Fibroblast of skin of left biceps (primary cell): Measurements from ENCODE around the gene ASCC1.

Experiments
- DNase-seq, 2 experiments: peaks; one replicate each; pipeline ENCODE4 v3.0.0-alpha.2; 2013; ENCODE audit warnings: low read depth in 2 of 2

ASCC1 gene, protein sequence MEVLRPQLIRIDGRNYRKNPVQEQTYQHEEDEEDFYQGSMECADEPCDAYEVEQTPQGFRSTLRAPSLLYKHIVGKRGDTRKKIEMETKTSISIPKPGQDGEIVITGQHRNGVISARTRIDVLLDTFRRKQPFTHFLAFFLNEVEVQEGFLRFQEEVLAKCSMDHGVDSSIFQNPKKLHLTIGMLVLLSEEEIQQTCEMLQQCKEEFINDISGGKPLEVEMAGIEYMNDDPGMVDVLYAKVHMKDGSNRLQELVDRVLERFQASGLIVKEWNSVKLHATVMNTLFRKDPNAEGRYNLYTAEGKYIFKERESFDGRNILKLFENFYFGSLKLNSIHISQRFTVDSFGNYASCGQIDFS

GRCh38 chr10:72215611-72216549 is at the start of gene ASCC1, which contains the start of gene ANAPC16:
Gene ASCC1 (minus strand): TSS chr10:72216276. CDS start chr10:72213298, 2,978 bp downstream.
Gene ANAPC16 (plus strand): TSS chr10:72216012. CDS start chr10:72223915, 7,903 bp downstream.
- peak; percentile 76 to 78 for DNase-seq

DNA sequence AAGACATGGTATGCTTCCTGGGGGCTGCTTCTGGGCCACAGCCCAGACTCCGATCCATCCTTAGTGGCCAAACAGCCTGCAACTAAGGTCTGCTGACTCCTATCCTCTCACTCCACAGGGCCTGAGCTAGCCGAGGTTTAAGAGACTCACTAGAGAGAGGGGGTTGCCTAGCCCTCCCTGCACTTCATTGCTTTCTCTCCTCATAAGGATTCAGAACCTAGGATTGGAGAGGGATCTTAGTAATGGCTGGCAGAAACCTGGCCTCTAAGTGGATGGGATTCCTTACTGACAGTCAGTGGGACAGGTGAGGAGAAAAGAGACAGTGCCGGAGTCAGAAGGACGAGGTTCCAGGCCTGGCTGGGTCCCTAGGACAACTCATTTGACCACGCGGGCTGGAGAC is 49.4 kb upstream of the ASCC1 start:
- no peak for DNase-seq

DNA sequence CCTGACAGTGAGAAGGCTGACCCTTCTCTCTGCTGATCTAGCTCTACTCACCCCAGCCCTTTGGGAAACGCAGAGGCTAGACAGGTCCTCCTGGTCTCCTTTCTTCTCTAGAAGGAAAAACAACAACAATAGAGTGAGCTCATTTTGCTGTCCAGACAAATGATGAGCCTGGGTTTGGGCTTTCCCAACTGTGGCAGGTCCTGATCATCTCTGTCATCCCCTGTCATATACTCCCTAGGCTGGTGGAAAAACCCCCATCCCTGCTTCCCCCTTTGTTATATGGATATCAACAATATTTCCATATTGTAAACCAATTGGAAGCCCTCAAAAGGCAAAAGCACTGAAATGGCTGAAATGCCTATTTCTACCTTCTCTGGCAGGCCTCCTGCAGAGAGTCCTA is 48.5 kb upstream of the ASCC1 start:
- no peak for DNase-seq

DNA sequence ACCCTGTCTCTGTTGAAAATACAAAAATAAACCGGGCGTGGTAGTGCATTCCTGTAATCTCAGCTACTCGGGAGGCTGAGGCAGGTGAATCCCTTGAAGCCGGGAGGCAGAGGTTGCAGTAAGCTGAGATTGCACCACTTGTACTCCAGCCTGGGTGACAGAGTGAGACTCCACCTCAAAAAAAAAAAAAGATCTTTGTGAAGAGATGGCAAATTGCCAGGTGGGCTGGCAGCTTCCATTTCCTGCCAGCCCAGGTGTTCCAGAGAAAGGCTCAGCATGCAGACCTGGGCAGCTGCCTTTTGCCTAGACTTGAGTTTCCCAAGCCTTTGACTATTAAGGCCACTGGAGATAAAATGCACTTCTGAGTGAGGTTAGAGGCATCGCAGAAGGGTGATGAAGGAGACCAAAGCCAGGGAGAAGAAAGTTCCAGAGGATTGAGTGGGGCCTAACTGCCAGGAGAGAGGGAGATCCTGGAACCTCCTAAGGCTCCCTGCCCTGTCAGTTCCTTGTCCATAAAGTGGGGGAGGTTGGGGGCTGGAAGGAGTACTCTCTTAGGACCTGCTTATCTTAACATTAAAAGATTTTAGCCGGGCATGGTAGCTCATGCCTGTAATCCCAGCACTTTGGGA is 47.7 kb upstream of the ASCC1 start:
- no peak for DNase-seq

DNA sequence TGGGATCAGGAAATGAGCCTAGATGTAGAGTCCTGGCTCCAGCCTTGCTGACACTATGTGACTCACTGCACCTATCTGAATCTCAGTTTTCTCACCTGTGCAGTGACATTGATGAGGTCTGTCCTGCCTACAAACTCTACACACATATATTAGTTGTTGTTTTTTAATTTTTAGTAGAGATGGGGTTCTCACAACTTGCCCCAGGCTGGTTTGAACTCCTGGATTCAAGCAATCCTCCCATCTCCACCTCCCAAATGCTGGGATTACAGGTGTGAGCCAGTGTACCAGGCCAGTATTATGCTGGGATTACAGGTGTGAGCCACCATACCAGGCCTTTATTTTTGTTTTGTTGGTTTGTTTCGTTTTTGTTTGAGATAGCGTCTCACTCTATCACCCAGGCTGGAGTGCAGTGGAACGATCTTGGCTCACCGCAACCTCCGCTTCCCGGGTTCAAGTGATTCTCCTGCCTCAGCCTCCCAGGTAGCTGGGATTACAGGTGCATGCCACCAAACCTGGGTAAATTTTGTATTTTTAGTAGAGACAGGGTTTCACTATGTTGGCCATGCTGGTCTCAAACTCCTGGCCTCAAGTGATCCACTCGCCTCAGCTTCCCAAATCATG is 45.8 kb upstream of the ASCC1 start:
- DNase-seq, result no peak

- DNase-seq, result no peak
Observed at GRCh38 chr10:72260976-72261783, 45.1 kb upstream of the ASCC1 start.

DNA sequence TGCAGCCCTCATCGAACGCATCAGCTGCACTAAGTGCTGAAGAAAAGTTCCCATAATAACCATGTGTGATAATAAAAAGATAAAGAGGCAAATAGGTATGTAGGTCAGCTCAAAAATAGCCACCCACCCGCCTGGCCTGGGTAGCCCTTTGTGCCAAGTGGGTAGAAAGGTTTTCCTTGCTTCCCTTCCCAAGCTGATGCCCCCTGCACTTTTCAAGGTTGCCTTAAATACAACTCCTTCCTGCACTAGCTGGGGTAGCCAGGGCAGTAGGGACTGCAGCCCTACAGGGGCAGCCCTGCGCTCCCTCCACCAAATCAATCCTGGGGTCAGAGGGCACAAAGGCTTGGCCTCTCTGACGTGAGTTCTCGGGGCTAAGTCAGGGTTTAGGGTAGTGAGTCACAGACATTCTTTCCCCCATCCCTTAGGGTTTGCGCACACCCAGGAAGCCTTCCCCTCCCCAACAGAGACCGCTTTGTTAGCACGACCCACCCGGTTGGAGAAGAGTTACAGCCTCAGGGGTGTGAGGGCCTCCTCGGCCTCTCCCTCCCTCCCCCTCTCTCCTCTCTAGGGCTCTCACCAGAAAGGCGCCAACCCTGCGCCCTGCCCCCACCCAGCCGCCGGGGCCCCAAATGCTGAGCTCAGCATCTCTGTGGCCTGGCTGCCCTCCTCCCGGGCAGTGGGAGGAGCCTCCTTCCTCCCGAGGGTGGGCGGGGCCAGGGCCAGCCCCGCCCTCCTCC is 44.3 kb upstream of the ASCC1 start:
- DNase-seq, result peak; percentile 88 to 89

DNA sequence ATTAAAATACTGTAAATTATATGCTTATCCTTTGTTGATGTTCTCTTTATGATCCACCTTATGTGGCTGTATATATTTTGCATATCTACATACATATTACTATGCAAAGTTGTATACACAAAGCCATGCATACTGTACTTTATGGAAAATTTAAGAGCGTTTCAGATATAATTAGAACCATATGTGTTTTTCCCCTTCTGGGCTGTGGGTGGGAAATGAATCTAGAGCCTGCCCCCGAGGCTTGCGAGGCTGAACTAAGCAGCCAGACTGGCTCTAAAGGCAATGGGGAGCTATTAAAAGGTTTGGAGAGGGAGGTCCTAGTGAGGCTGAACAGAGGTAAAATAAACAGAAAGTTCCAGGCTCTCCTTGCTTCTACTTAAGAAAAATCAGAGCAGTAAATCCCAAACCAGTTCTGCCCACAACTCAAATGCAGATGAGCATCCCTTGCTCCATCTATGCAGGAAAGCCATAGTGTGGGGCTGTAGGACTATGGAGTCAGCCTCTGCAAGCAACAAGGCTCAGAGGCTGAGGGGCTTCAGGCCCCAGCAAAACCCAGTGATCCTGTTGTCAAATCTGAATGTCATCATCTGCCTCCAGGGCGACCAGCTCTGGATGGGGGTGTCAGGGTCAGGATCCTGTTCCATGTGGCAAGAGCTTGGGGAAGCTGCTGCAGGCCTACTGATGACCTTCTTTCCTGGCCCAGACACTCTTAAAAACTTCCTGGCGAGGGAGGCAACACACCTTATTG is 43.6 kb upstream of the ASCC1 start:
- peak; percentile 84 to 86 for DNase-seq

- no peak for DNase-seq
Observed at GRCh38 chr10:72258617-72259016, 42.5 kb upstream of the ASCC1 start.

GRCh38 chr10:72257051-72257892 is 41.2 kb upstream of the ASCC1 start:
- DNase-seq, result no peak

DNA sequence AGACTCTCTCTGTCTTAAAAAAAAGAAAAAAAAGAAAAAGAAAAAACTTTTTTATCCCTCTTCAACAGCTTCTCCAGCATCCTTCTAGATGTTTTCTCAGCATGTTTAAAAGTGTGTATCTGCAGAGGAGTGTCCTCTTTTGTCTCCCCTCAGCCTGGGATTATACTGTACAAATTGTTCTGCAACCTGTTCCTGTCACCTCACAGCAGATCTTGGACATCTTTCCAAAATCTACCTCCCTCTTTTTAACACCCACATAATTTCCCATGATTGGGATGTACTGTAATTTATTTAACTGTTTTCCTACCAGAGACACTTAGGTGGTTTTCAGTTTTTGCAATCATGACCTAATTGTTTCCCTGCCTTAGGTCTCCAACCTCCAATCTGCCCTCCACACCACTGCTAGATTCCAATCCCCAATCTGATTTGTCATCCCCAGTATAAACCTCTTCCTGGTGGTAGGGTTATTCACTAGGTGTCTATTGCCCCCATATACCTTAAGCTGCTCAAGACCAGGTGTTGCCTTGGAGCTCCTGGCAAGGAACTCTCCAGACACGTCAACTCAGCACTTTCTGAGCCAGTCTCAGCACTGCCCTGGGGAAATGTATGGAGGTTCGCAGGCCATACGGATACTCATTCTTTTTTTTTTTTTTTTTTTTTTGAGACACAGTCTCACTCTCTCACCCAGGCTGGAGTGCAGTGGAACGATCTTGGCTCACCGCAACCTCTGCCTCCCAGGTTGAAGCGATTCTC is 40.1 kb upstream of the ASCC1 start:
- no peak for DNase-seq

GRCh38 chr10:72254813-72255568 is 38.9 kb upstream of the ASCC1 start:
- DNase-seq, result no peak

- no peak for DNase-seq
Observed at GRCh38 chr10:72253578-72253977, 37.5 kb upstream of the ASCC1 start.

DNA sequence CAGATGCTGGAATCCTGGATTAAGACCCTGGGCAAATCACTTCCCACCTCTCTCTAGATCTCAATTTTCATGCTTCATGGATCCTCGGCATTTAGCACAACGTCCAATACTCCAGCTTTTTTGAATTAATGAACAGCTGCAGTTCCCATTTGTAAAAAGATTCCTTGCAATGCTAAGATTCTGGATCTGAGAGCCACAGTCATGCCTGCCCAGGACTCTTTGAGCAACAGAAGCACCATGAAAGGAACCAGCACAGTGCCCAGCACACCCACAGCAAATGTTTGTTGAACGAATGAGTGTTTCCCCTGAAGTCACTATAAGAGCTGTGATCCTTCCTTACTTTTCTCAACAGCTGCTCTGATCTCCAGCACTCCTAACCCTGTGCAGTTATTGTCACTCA is 36.9 kb upstream of the ASCC1 start:
- DNase-seq, result no peak

DNA sequence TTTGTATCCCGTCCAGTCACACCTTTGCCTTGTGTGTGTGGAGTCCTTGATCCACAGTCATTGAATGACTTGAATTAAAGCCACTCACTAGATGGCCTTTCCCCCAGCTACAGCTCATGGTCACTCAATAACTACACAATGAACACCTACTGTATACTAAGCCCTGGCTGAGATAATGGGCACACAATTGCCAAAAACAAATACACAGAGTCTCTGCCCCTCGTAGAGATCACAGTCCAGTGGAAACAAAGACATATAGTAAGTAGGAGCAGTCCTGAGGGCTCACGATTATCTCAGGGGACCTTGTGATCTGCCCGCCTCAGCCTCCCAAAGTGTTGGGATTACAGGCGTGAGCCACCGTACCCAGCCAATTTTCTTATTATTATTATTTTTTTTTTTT is 35.6 kb upstream of the ASCC1 start:
- DNase-seq, result no peak

DNA sequence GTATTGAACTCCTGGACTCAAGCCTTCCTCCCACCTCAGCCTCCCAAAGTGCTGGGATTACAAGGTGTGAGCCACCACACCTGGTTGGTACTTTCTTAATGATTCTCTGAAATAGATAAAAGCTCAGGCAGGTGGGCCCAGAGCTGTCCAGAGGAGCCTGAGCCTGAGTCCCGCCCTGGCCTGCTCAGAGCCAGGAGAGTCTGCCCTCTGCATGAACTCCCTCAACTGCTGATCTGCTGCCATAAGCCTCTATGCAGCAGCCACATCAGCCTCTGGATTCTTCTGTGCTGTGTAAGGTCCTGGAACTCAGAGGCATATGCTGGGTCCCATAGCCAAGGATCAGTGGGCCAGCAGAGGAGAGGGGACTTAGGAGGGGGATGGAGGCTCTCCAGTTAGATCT is 34.6 kb upstream of the ASCC1 start:
- no peak for DNase-seq
